GM18517 (cell line): ENCODE results near the gene C1QB.

ENCODE experiments used
- ATAC-seq: cut with Tn5 transposase; IDR thresholded peaks from one replicate; pipeline ENCODE4 v1.9.1; 2021; ENCODE audit warnings: mild to moderate bottlenecking, moderate library complexity; ENCODE audit not compliant: unreplicated experiment

C1QB gene

DNA sequence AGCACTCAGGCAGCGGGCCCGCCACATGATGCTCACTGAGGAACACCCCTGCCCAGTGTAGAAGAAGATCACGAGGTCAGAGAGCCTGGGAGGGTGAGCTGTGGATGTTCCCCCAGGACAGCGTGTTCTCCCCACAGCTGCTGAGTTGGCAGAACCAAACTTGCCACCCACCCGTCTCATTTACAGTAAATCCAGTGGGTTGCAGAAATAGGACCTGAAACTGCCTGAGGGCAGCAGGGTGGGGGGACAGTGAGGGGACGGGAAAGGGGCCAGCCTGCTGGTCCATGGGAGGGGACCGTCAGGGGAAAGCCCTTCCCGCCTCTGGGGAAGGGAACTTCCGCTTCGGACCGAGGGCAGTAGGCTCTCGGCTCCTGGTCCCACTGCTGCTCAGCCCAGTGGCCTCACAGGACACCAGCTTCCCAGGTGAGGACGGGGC lies at the start of gene C1QB:
TSS of gene C1QB (plus strand) at position 356 of the 436 bp plus-strand sequence. CDS start 6,227 bp downstream, outside the sequence.
- no peak for ATAC-seq

GRCh38 chr1:22606161-22606560 lies 46.9 kb upstream of the C1QB start:
- no peak for ATAC-seq

- no peak for ATAC-seq
Measured at GRCh38 chr1:22607154-22607553, 45.9 kb upstream of the C1QB start.

DNA sequence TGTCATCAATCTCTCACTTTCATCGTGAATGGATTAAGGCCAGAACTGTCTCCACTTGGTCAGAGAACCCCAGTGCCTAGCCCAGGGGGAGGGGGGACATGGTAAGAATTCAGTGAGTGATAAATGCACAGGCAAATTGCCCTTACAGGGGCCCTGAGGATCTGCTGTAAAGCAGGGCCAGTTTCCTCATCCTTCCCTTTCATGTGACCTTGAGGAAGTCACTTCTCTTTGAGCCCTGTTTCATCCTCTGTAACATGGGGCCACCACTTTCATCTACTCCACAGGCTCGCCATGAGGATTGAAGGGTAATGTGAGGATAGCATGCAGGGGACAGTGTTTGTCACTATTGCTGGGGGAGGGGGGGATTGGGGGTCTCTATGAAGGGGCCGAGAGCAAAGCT lies 44.7 kb upstream of the C1QB start:
- ATAC-seq: no peak

DNA sequence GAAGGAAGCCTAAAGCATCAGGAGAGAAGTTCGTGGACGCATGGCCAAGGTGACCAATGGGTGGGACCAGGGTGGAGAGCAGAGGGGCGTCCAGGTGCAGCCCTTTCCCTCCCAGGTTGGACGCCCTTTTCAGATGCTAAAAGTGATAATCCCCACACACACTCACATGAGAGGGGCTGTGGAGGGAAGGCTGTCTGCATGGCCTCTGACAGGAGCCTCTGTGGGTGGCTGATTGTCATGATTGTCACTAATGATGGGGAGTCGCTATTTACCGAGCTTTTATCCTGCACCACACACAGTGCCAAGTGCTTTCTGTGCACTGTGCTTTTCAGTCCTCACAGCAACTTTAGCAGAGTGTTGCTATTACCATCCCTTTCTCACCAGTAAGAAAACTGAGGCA lies 43.7 kb upstream of the C1QB start:
- ATAC-seq: no peak

- ATAC-seq: no peak
Measured at GRCh38 chr1:22611530-22611947, 41.5 kb upstream of the C1QB start.

- no peak for ATAC-seq
Measured at GRCh38 chr1:22612671-22613571, 40.1 kb upstream of the C1QB start.

DNA sequence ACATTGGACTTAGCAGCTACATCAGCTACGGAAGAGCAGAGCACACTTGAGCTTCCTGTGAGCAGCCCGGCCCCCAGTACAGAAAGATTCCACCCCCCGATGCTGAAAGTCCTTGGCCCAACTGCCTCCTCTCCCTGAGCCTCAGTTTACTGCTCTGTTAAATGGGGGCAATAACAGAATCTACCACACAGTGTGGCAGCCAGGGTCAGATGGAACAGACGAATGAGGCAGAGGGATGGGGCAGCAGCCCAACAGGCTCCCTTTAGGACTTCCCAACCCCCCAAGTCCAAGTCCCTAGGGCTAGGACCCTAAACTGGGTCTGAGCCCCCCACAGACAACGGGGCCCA lies 39.5 kb upstream of the C1QB start:
- ATAC-seq: no peak

GRCh38 chr1:22613951-22614350 lies 39.1 kb upstream of the C1QB start:
- ATAC-seq: no peak

DNA sequence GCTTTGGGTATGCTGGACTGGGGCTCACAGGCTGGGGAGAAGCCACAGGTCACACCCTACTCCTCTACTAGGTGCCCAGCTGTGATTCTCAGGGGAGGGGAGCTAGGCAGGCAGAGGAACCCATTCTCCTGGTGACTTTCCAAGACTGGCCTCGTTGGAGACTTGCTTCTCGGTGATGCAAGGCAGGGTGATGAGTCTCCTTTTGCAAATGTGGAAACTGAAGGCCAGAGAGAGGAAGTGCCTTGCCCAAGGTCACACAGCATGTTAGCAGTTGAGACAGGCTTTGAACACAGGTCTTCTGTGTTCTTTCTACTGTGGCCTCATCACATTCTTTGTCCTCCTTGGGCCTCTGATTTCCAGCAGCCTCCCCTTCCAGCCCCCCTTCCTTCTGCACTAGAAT lies 37.1 kb upstream of the C1QB start:
- no peak for ATAC-seq

- ATAC-seq: no peak
Measured at GRCh38 chr1:22616571-22616970, 36.5 kb upstream of the C1QB start.

DNA sequence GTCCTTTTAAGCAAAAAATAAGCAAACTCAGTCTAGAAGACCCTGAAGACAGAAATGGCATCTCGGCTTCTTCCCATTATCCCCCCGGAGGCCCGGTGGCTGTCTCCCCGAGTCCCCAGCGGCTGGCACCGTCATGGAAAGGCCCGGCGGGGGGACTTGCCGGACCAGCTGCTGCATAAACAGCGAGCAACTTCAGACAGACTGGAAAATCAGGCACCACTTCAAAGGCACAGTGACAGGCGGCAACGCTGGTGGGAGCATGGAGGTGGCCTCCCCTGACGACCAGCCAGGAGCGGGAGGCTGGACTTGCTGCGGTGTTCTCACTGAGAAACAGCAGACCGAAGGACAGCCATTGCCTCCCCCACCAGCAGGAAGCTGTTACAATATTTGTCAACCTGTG lies 35.0 kb upstream of the C1QB start:
- ATAC-seq: no peak

DNA sequence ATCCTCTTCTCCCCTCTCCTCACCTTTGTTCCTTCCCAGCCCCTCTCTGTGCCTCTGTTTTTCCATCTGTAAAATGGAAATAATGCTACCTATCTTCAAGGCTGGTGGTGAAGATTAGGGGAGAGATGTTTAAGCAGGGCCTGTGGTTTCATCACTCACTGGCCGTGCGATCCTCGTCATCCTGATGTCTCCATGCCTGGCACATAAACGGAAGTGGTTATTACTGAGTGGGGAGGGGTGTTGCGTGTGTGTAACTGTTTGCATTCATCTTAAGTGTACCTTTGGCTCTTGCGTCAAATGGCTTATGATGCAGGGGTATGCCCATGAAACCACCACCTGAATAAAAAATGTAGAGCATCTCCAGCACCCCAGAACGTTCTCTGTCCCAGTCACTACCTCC lies 33.8 kb upstream of the C1QB start:
- ATAC-seq: no peak

DNA sequence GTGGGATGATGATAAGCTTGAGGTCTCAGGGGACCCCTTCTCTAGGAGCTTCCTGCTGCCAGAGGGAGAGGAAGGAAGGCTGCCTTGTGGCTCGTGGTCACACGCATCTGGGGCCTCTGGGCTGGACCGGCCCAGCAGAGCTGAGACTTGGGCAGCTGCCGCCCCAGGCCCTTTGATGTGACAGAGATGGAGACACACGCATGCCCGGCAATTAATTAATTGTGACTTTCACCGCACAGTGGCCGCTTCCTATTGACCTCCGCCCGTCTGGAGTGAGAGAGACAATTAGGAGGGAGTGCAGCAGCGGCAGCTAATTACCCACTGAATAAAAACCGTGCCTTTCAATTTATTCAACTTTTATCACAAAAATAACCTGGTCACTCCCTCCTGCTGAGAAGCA lies 33.2 kb upstream of the C1QB start:
- ATAC-seq: no peak

- no peak for ATAC-seq
Measured at GRCh38 chr1:22621761-22622160, 31.3 kb upstream of the C1QB start.

DNA sequence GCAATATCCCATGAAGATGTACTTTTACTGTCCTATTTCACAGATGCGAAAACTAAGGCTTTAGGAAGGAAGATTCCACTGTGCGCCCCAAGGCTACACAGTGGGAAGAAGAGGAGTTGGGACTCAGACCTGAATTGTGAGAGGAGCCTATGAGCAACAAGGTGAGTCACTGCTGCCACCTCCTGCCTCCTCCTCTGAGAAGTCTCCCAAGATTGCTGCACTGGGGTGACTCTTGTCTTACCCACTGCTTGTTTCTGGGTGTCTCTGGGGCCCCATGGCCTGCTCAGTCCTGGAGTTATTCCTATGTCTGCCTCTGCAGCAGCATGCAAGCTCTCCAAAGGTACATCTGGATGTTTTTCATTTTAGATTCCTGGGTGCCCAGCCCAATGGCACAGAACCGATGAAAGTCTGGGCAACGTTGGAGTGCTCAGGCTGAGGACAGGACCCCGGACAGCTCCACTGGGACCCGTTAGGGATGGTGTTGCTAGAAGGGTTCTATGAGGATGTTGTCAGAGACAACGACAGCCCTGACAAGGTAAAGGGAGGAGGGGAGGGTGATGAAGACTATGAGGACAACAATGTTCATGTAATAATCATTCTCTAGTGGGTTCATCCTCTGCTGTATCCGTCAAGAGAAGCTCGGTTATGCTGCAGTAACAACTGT lies 27.6 kb upstream of the C1QB start:
- ATAC-seq: no peak

- no peak for ATAC-seq
Measured at GRCh38 chr1:22626237-22627157, 26.5 kb upstream of the C1QB start.

DNA sequence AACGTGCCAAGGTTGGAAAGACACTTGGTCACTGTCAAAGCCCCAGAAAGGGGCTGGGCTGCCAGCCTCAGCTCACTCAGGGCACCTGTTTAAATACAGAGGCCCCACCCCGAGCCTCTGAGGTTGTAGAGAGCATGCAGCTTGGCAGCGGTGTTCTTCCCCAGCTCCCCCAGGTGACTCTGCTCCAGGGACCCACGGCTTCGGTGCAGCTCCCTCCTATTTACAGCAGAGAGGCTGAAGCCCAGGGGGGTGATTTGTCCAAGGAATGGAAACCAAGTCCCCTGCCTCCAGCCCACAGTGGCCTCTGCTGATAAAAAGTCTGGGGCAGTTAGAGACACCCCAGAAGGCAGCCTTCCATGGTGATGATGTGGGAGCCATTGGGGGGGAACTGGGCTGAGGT lies 25.7 kb upstream of the C1QB start:
- ATAC-seq: no peak

DNA sequence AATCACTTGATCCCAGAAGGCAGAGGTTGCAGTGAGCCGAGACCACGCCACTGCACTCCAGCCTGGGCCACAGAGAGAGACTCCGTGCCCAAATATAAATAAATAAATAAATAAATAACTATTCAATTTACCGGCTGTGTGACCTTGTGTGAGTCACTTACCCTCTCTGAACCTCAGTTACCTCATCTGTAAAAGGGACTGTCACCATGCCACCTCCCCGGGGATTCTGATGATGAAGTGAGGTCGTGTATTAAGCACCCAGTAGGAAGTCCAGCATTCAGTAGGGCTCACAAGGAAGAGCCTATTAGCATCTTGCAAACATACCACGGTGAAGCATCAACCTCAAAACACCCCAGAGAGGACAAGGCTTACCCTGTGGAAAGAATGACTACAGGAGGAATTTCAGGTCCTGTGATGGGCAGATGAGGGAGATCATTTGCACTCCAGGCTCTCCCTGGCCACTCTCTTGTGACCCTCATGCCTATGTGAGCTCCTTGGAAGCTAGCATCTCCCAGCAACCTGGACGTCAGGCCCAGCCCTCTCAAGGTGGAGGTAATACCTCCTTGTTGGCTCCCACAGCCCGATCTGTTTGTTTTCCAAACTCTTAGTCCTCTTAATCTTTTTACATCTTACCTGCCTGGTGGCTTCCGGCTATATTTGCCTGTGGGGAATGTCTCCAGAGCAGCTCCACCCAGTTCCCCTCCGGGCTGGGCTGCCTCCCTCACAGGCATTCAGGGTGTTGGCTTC lies 24.2 kb upstream of the C1QB start:
- no peak for ATAC-seq

DNA sequence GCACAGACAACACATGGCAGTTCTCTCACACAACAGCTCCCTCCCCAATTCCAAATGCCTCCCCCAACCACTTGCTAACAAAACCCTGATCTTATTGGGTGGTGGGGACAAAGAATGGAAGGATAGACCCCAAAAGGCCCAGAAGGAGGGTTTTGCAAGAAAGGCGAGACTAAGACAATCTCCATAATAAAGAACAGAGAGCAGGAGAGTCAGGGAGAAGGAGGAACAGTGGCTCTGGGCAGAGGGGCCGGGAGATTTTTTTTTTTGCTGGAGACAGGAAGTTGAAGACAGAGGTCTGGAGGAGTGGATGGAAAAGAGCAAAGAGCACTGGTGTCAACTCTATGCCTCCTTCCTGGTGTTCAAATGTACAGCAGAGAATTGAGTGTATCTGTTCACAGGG lies 23.1 kb upstream of the C1QB start:
- ATAC-seq: no peak
